Ishikawa (cell line): ENCODE data around the gene GAS2L1.

Experiments
- MAX ChIP-seq: IDR thresholded peaks from 2 replicates; pipeline ENCODE4 v1.6.1; 2012
- RAD21 ChIP-seq: IDR thresholded peaks from 2 replicates; pipeline ENCODE4 v1.6.1; 2012; ENCODE audit warnings: low read depth
- REST ChIP-seq: IDR thresholded peaks from 2 replicates; pipeline ENCODE4 v1.6.1; 2012; ENCODE audit warnings: low read depth, mild to moderate bottlenecking
- YY1 ChIP-seq: IDR thresholded peaks from 2 replicates; pipeline ENCODE4 v1.6.1; 2012; ENCODE audit warnings: low read depth
- ZBTB7A ChIP-seq: IDR thresholded peaks from 2 replicates; pipeline ENCODE4 v1.6.1; 2012; ENCODE audit warnings: low read depth

GRCh38 chr22:29259253-29259899 lies 47.1 kb upstream of the GAS2L1 start:
- TF ChIP-seq MAX (no peak), REST (no peak), ZBTB7A (no peak), YY1 (no peak), RAD21 (no peak)
